Measurements from ENCODE around the gene R3HDM4.

The R3HDM4 gene

DNA sequence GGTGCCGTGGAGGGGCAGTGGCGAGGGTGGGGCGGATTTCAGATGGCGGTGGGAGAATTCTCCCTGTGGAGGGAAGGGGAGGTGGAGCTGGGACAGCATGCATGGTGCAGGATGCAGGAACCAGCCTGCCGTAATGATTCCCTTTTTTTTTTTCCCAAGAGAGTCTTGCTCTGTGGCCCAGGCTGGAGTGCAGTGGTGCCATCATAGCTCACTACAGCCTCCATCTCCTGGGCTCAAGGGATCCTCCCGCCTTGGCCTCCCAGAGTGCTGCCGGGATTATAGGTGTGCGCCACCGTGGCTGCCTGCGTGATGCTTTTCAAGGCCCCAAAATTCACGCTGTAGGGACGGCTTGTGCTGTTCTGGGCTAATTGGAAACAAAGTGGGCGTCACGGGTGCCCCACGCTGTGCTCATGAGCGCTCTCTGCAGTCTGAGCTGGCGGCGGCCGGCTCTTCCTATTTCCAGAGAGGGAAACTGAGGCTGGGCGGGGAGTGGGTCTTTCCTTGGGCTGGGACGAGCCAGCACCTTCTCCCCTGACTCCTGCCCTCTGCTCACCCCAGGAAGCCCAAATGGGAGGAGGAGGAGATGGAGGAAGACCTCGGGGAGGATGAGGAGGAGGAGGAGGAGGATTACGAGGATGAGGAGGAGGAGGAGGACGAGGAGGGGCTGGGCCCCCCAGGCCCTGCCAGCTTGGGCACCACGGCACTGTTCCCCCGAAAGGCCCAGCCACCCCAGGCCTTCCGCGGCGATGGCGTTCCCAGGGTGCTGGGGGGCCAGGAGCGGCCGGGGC, 19.0 kb upstream of the R3HDM4 start:
- Histone ChIP-seq H3K27ac (ENCODE audit: low read depth, low read length, poor library complexity, severe bottlenecking) (no peak overlapping the region), H3K27me3 (ENCODE audit: insufficient read depth, low read length) (peaks cover 7% of the 10 kb centered on the region), H3K4me1 (ENCODE audit: insufficient read depth, low read length, severe bottlenecking) (peaks cover under 1% of the 10 kb centered on the region), H3F3A (ENCODE audit: insufficient read depth, low read length) (no peaks in the 10 kb centered on the region), H3K4me3 (ENCODE audit: low read depth, low read length, poor library complexity, severe bottlenecking) (no peak overlapping the region), H2AFZ (ENCODE audit: low read length) (no peak overlapping the region), H3K9ac (ENCODE audit: low read length) (no peak overlapping the region), H3K36me3 (ENCODE audit: insufficient read depth, low read length) (no peaks in the 10 kb centered on the region), H3K79me2 (ENCODE audit: insufficient read depth, low read length) (no peaks in the 10 kb centered on the region), H3K4me2 (ENCODE audit: low read length) (no peak overlapping the region), H4K20me1 (ENCODE audit: insufficient read depth, low read length) (no peaks in the 10 kb centered on the region), H3K9me3 (ENCODE audit: low read length) (no peaks in the 10 kb centered on the region), H3K9me2 (ENCODE audit: low read depth, low read length) (no peaks in the 10 kb centered on the region)
- TF ChIP-seq, protein P1, sequence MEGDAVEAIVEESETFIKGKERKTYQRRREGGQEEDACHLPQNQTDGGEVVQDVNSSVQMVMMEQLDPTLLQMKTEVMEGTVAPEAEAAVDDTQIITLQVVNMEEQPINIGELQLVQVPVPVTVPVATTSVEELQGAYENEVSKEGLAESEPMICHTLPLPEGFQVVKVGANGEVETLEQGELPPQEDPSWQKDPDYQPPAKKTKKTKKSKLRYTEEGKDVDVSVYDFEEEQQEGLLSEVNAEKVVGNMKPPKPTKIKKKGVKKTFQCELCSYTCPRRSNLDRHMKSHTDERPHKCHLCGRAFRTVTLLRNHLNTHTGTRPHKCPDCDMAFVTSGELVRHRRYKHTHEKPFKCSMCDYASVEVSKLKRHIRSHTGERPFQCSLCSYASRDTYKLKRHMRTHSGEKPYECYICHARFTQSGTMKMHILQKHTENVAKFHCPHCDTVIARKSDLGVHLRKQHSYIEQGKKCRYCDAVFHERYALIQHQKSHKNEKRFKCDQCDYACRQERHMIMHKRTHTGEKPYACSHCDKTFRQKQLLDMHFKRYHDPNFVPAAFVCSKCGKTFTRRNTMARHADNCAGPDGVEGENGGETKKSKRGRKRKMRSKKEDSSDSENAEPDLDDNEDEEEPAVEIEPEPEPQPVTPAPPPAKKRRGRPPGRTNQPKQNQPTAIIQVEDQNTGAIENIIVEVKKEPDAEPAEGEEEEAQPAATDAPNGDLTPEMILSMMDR (IDR thresholded peaks at IDR 0.05; ENCODE audit: low read length): no peak; the same call in 1 of the 2 replicates
- TF ChIP-seq EZH2 (IDR thresholded peaks at IDR 0.05; ENCODE audit: borderline replicate concordance, low read length): no peak

DNA sequence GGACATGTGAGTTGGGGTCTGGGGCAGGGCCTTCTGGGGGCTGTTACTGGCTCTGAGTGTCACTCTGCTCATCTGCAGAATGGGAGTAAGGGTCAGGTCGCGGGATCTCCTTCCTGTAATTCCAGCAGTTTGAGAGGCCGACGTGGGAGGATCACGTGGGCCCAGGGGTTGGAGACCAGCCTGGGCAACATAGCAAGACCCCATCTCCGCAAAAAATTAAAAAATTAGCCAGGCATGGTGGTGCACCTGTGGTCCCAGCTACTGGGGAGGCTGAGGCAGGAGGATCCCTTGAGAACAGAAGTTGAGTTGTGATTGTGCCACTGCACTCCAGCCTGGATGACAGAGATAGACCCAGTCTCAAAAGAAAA, 16.9 kb upstream of the R3HDM4 start:
- no peaks in the 10 kb centered on the region for H3K79me2 ChIP-seq (ENCODE audit: insufficient read depth, low read length)
- no peak overlapping the region for H3K27ac ChIP-seq (ENCODE audit: low read depth, low read length, poor library complexity, severe bottlenecking)
- H3K9ac ChIP-seq (ENCODE audit: low read length): no peak overlapping the region
- TF ChIP-seq, protein P1 (IDR thresholded peaks at IDR 0.05; ENCODE audit: low read length): no peak
- no peak for TF ChIP-seq EZH2 (IDR thresholded peaks at IDR 0.05; ENCODE audit: borderline replicate concordance, low read length)
- no peaks in the 10 kb centered on the region for H4K20me1 ChIP-seq (ENCODE audit: insufficient read depth, low read length)
- H3K9me2 ChIP-seq (ENCODE audit: low read depth, low read length): no peaks in the 10 kb centered on the region
- no peaks in the 10 kb centered on the region for H3F3A ChIP-seq (ENCODE audit: insufficient read depth, low read length)
- H3K27me3 ChIP-seq (ENCODE audit: insufficient read depth, low read length): peaks cover 7% of the 10 kb centered on the region
- no peak overlapping the region for H3K4me2 ChIP-seq (ENCODE audit: low read length)
- H3K4me1 ChIP-seq (ENCODE audit: insufficient read depth, low read length, severe bottlenecking): peaks cover 14% of the 10 kb centered on the region
- no peaks in the 10 kb centered on the region for H3K36me3 ChIP-seq (ENCODE audit: insufficient read depth, low read length)
- H2AFZ ChIP-seq (ENCODE audit: low read length): no peak overlapping the region
- no peak overlapping the region for H3K4me3 ChIP-seq (ENCODE audit: low read depth, low read length, poor library complexity, severe bottlenecking)
- H3K9me3 ChIP-seq (ENCODE audit: low read length): no peaks in the 10 kb centered on the region

DNA sequence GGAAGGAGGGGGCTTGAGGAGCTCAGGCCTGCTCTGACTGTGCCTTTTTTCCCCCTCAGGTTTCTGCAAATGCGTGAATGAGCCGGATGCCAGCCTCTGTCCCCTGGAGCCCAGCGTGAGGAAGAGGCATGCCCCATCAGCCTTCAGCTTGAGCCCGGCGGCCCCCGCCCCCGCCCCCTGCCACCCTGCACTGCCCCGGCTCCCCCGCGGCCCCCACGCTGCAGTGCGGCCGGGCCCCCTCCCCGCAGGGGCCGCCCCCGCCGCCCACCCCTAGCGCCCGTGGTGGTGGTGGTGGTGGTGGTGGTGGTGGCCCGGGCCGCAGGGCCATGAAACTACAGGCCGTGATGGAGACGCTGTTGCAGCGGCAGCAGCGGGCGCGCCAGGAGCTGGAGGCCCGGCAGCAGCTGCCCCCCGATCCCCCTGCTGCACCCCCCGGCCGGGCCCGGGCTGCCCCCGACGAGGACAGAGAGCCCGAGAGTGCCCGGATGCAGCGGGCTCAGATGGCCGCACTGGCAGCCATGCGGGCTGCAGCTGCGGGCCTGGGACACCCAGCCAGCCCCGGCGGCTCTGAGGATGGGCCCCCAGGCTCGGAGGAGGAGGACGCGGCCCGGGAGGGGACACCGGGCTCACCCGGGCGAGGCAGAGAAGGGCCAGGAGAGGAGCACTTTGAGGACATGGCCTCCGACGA, 16.3 kb upstream of the R3HDM4 start:
- no peak overlapping the region for H2AFZ ChIP-seq (ENCODE audit: low read length)
- H3K9me3 ChIP-seq (ENCODE audit: low read length): no peaks in the 10 kb centered on the region
- no peaks in the 10 kb centered on the region for H3K36me3 ChIP-seq (ENCODE audit: insufficient read depth, low read length)
- H3K4me3 ChIP-seq (ENCODE audit: low read depth, low read length, poor library complexity, severe bottlenecking): no peak overlapping the region
- H3K4me2 ChIP-seq (ENCODE audit: low read length): no peak overlapping the region
- H4K20me1 ChIP-seq (ENCODE audit: insufficient read depth, low read length): no peaks in the 10 kb centered on the region
- H3K9me2 ChIP-seq (ENCODE audit: low read depth, low read length): no peaks in the 10 kb centered on the region
- TF ChIP-seq, protein P1 (IDR thresholded peaks at IDR 0.05; ENCODE audit: low read length): no peak
- no peak for TF ChIP-seq EZH2 (IDR thresholded peaks at IDR 0.05; ENCODE audit: borderline replicate concordance, low read length)
- no peaks in the 10 kb centered on the region for H3F3A ChIP-seq (ENCODE audit: insufficient read depth, low read length)
- no peaks in the 10 kb centered on the region for H3K79me2 ChIP-seq (ENCODE audit: insufficient read depth, low read length)
- H3K9ac ChIP-seq (ENCODE audit: low read length): no peak overlapping the region
- no peak overlapping the region for H3K27ac ChIP-seq (ENCODE audit: low read depth, low read length, poor library complexity, severe bottlenecking)
- H3K27me3 ChIP-seq (ENCODE audit: insufficient read depth, low read length): peaks cover 3% of the 10 kb centered on the region
- H3K4me1 ChIP-seq (ENCODE audit: insufficient read depth, low read length, severe bottlenecking): peaks cover 20% of the 10 kb centered on the region

Measured in OCI-LY1 (cell line).